HG03432 (cell line): Measurements from ENCODE around the gene CSTPP1.
"Not testable (repeated sequence)": the region's sequence is repeated elsewhere in the genome, so short reads cannot be mapped to it uniquely, and the experiment has no call there.

ENCODE experiments used
- ATAC-seq: cut with Tn5 transposase; IDR thresholded peaks from one replicate; pipeline ENCODE4 v1.9.1; 2021; ENCODE audit warnings: mild to moderate bottlenecking, moderate library complexity; ENCODE audit not compliant: unreplicated experiment

CSTPP1 gene

GRCh38 chr11:47033439-47033838, 96.9 kb downstream of the CSTPP1 start:
- ATAC-seq = no peak

- no peak for ATAC-seq
Observed at GRCh38 chr11:47034091-47034490, 97.5 kb downstream of the CSTPP1 start.

- no peak for ATAC-seq
Observed at GRCh38 chr11:47035108-47035507, 98.5 kb downstream of the CSTPP1 start.

GRCh38 chr11:47044119-47044518, 107.6 kb downstream of the CSTPP1 start:
- no peak for ATAC-seq

- no peak for ATAC-seq
Observed at GRCh38 chr11:47047972-47048371, 111.4 kb downstream of the CSTPP1 start.

GRCh38 chr11:47050284-47050683, 113.7 kb downstream of the CSTPP1 start:
- no peak for ATAC-seq

GRCh38 chr11:47051217-47051616, 114.7 kb downstream of the CSTPP1 start:
- ATAC-seq = no peak

GRCh38 chr11:47052165-47052564, 115.6 kb downstream of the CSTPP1 start:
- no peak for ATAC-seq

- ATAC-seq = no peak
Observed at GRCh38 chr11:47052576-47052975, 116.0 kb downstream of the CSTPP1 start.

GRCh38 chr11:47055534-47055933, 119.0 kb downstream of the CSTPP1 start:
- no peak for ATAC-seq

GRCh38 chr11:47056261-47056915, 119.8 kb downstream of the CSTPP1 start:
- ATAC-seq = no peak

GRCh38 chr11:47057365-47057764, 120.8 kb downstream of the CSTPP1 start:
- no peak for ATAC-seq

- no peak for ATAC-seq
Observed at GRCh38 chr11:47060807-47061206, 124.2 kb downstream of the CSTPP1 start.

- no peak for ATAC-seq
Observed at GRCh38 chr11:47061429-47062178, 125.0 kb downstream of the CSTPP1 start.

GRCh38 chr11:47062736-47063135, 126.2 kb downstream of the CSTPP1 start:
- ATAC-seq = no peak

GRCh38 chr11:47067401-47067800, 130.8 kb downstream of the CSTPP1 start:
- ATAC-seq = no peak

- no peak for ATAC-seq
Observed at GRCh38 chr11:47070769-47071168, 134.2 kb downstream of the CSTPP1 start.

GRCh38 chr11:47071341-47071740, 134.8 kb downstream of the CSTPP1 start:
- no peak for ATAC-seq

GRCh38 chr11:47071791-47072261, 135.3 kb downstream of the CSTPP1 start:
- no peak for ATAC-seq

- ATAC-seq = no peak
Observed at GRCh38 chr11:47078751-47079521, 142.4 kb downstream of the CSTPP1 start.

GRCh38 chr11:47080775-47081174, 144.2 kb downstream of the CSTPP1 start:
- ATAC-seq = not testable (repeated sequence)

GRCh38 chr11:47083913-47084312, 147.4 kb downstream of the CSTPP1 start:
- no peak for ATAC-seq
